GM12872 (cell line): Measurements from ENCODE around the gene XXYLT1.

Experiments used
- CTCF ChIP-seq: IDR thresholded peaks from 3 replicates; pipeline ENCODE4 v1.5.1; 2011; ENCODE audit warnings: low read depth, mild to moderate bottlenecking, low read length, moderate library complexity; ENCODE audit not compliant: insufficient read depth

The XXYLT1 gene

DNA sequence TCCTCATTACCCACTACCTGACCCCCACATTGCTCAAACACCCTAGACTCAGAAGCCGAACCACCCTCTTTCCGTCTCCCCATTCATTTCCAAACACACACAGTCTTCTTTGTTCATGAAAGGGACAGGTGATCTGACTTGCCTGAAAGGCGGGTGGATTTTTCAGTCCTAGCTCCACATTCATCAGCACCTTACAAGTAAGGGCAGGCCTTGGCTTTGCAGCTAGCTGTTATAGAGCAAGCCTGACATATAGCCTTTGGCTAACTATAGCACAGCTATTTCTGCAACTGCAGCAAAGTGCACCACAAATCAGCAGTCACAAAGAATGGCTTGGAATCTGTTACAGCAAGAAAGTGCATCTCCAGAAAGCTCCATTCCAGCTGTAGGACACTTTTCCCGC lies 139.8 kb downstream of the XXYLT1 start:
- no peak for TF ChIP-seq CTCF

DNA sequence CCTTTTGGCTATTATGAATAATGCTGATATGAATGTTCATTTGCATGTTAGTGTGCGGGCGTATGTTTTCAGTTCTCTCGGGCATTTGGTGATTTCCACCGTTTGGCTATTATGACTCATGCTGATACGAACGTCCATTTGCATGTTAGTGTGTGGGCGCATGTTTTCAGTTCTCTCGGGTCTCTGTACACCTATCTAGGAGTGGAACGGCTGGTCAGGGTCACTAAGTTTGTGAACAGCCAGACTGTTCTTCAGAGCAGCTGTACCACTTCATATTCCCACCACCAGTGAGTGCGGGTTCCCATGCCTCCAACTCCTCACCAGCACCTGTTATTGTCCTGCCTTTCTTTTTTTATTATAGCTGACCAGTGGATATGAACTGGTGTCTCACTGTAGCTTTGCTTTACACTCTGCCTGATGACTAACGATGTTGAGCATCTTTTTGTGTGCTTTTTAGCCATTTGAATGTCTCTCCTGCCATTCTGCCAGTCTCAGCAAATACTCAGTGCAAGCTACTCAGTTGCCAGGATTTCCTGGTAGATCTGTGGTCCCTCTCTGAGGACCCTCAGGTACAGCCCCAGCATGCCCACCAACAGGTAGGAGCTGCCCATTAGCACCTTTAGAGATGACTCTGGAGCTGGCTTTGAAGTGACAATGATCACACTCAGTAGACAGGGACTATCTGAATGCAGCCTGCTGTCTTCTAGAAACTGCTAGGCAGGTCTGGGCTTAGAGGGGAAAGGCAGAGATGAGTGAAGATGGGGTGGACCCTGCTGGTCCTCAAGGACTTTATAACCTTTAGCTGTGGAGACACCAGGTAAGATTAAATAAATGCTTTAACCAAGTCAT lies 141.1 kb downstream of the XXYLT1 start:
- TF ChIP-seq CTCF: no peak

DNA sequence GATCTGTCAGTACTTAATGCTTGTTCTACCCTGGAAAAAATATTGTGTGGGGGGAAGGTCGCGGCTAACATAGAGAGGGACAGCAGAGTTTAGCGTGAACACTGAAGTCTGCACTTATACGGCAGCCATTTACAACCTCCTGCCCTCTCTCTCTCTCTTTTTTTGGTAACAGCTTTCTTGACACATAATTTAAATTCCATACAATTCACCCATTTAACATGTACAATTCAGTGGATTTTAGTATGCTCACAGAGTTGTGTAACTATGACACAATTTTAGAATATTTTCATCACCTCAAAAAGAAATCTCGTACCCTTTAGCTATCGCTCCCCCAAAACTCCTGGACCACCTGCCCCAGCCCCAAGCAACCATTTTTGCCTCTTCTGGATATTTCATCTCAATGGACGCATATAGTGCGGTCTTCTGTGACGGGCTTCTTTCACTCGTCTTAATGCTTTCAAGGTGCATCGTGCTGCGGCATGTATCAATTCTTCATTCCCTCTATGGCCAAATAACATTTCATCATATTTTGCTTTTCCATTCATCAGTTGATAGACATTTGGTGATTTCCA lies 141.8 kb downstream of the XXYLT1 start:
- TF ChIP-seq CTCF: no peak

DNA sequence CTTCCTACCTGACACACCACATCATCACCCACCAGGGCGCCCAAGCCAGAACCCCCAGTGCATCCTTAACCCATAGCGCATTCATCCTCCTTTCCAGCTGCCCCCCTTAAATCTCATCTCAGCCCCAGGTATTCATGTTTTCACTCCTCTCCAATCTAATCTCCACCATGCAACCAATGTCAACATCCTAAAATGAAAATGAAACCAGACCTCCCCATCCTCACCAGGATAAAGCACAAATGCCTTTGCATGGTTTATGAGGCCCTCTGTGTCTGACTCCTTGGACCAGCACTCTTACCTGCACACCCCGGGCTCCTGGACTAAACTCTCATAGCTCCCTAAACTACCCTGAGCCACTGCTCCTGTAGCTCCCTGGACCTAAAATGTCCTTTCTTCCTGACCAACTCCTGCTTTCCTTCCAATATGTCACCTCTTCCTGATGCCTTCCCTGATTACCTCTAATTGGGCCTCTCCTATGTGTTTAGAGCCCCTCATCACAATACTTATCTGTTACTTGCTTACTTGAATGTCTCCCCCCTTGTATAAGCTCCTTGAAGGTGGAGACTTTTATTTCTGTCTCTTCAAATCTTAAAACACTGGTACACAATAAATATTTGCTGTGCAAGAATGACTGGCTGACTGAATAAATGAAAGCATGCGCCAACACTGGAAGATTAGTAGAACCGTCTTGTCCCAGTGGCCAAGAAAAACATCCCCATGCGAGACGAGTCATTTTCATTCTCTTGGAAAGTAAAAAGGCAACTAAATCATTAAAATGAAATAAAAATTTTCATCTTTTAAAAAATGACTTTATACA lies 142.5 kb downstream of the XXYLT1 start:
- no peak for TF ChIP-seq CTCF

DNA sequence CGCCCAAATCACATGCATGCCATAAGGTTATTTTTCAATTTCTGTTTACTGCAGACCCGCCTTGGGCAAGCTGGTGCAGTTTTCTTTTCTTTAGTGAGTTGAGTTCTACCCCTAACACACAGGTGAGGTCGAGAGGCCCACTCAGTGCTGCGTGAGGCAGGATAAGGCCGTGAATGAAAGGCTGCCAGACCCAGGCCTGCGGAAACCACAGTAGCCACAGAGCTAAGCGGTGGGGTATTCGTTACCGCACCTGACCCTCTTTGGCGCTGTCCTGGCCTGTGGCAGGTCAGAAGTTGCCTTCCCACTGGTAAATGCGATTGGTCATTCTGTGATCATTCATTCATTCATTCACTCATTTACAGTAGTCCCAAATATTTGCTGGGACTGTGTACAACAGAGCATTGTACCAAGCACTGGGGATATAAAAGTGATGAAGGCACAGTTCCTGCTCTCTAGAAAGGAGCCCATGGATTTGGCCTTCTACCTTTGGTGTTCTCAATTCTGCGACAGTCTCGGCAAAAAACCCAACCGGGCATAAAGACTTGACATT lies 144.8 kb downstream of the XXYLT1 start:
- no peak for TF ChIP-seq CTCF

GRCh38 chr3:195125646-195126045 lies 145.3 kb downstream of the XXYLT1 start:
- TF ChIP-seq CTCF: no peak

DNA sequence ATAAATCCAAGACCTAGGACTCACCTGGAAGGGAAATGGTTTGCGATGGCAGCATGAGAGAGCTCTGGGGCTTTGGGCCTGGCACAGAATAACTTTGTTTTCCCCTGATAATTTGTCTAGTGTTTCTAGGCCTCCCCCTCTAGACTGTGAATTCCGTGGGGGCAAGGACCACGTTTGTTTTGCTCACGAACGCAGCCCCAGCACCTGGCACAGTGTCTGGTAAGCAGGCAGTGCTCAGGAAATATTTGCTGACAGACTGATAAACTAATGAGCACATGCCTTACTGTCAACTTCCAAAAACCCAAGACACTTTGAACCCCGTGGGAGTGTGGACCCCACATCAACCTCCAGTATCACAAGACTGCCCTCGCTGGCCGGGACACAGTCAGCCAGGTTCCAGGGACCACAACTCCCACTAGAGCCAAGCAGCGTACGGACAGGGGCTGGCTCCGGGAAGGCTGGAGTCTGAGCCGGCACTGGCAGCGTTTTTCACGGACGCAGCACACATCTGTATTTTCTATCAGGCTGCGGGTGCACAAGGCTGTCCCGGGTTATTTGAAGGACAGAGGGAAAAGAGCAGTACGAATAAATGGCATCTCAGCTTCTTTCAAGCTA lies 146.5 kb downstream of the XXYLT1 start:
- no peak for TF ChIP-seq CTCF
